Thyroid gland (tissue), 4 donors: Measurements from ENCODE around the gene PXT1. TPM values are rescaled to one million over a fixed set of nuclear protein-coding genes. Genes with fewer than 3 reads are reported as not detected.

Experiments
- DNase-seq, 2 donors: peaks; one replicate each; pipeline ENCODE4 v3.0.0-alpha.2; 2019
- H3K27ac ChIP-seq, 3 donors: fragments of 200-600 bp; sonication (generic); 1 replicate in 2 of 3; 2 replicates in 1 of 3; pipeline ENCODE4 v1.5.1; 2016 to 2019; ENCODE audit warnings: mild to moderate bottlenecking in 1 of 3, moderate library complexity in 1 of 3
- H3K27me3 ChIP-seq: fragments of 200-600 bp; sonication (generic); one replicate; pipeline ENCODE4 v1.5.1; 2019
- H3K36me3 ChIP-seq, 2 donors: fragments of 200-600 bp; sonication (generic); one replicate each; pipeline ENCODE4 v1.5.1; 2016 to 2019
- H3K4me1 ChIP-seq, 2 donors: fragments of 200-600 bp; sonication (generic); one replicate each; pipeline ENCODE4 v1.5.1; 2017 to 2019
- H3K4me3 ChIP-seq, 3 donors: fragments of 200-600 bp; sonication (generic); replicated peaks in 1 of 3; 1 replicate in 2 of 3; 2 replicates in 1 of 3; pipeline ENCODE4 v1.5.1; 2016; ENCODE audit warnings: mild to moderate bottlenecking in 1 of 3
- H3K9me3 ChIP-seq: fragments of 200-600 bp; sonication (generic); one replicate; pipeline ENCODE4 v1.5.1; 2017
- POLR2A ChIP-seq, 2 donors: fragments of 450-650 bp; IDR thresholded peaks; one replicate each; pipeline ENCODE4 v1.6.1; 2017; ENCODE audit warnings: antibody characterized with exemption in 2 of 2, mild to moderate bottlenecking in 2 of 2, moderate library complexity in 1 of 2
- WGBS, 2 donors: methylation state at CpG; one replicate each; pipeline ENCODE4 v1.1.5; 2017; 5-methylcytosine and 5-hydroxymethylcytosine counted together
- intact Hi-C: fragments of 100-400 bp; cut with DNase I; formaldehyde crosslinking; loops from one replicate; pipeline ENCODE4 v1.15.1; 2023
- small RNA-seq: library from RNA; depleted of rRNA; stranded (forward); fragments of <200 nt; gene quantifications from one replicate; pipeline ENCODE3, GENCODE V24; 2016
- total RNA-seq, 4 donors: library from RNA; depleted of rRNA; stranded (reverse); fragments of >200 nt; gene quantifications; one replicate each; pipeline ENCODE4 v1.2.3, GENCODE V29; 2016
- TF ChIP-seq, protein P1 (sequence below), 6 experiments: fragments of 200-600 bp in 3 of 6; fragments of 450-650 bp in 3 of 6; sonication (generic) in 3 of 6; IDR thresholded peaks; one replicate each; pipeline ENCODE4 v1.5.1; 2016 to 2019; ENCODE audit warnings: antibody characterized with exemption in 6 of 6, mild to moderate bottlenecking in 2 of 6, inconsistent platforms in 1 of 6, moderate library complexity in 1 of 6

PXT1 gene
- total RNA-seq, 4 donors from 2014 or later, result not detected

DNA sequence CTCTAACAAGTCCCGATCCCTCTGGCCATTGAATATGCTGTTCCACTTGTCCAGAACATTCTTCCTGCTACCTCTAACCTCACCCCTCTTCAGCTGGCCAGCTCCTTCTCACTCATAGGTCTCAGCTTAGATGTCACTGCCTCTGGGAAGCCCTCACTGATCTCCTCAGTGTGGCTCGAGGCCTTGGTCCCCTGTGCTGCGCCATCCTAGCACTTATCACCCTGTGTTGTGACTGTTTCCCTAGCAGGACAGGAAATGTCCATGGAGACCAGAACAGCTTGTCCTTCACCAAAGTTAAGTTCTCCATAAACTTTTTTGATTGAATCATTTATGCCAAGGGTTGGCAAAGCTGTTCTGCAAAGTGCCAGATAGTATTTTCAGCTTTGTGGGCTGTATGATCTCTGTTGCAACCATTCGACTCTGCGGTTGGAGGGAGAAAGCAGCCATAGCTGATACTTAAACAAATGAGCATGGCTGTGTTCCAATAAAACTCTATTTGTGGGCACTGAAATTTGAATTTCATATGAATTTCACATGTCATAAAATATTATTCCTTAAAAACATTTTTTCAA is 99.5 kb downstream of the PXT1 start:
- Histone ChIP-seq H3K27ac (no peak overlapping the region), H3K27me3 (no peaks in the 10 kb centered on the region), H3K4me1 (peaks cover 6 to 12% of the 10 kb centered on the region in 2 donors), H3K4me3 (no peak overlapping the region), H3K36me3 (no peaks in the 10 kb centered on the region), H3K9me3 (no peaks in the 10 kb centered on the region)
- TF ChIP-seq, protein P1, sequence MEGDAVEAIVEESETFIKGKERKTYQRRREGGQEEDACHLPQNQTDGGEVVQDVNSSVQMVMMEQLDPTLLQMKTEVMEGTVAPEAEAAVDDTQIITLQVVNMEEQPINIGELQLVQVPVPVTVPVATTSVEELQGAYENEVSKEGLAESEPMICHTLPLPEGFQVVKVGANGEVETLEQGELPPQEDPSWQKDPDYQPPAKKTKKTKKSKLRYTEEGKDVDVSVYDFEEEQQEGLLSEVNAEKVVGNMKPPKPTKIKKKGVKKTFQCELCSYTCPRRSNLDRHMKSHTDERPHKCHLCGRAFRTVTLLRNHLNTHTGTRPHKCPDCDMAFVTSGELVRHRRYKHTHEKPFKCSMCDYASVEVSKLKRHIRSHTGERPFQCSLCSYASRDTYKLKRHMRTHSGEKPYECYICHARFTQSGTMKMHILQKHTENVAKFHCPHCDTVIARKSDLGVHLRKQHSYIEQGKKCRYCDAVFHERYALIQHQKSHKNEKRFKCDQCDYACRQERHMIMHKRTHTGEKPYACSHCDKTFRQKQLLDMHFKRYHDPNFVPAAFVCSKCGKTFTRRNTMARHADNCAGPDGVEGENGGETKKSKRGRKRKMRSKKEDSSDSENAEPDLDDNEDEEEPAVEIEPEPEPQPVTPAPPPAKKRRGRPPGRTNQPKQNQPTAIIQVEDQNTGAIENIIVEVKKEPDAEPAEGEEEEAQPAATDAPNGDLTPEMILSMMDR (IDR thresholded peaks at IDR 0.05), result no peak
- TF ChIP-seq POLR2A (IDR thresholded peaks at IDR 0.05), result no peak
- WGBS, 2 donors, result 76 to 93% methylated on average over 5 of the region's 5 CpGs
- intact Hi-C loops, result no loop called here
- no peak for DNase-seq

DNA sequence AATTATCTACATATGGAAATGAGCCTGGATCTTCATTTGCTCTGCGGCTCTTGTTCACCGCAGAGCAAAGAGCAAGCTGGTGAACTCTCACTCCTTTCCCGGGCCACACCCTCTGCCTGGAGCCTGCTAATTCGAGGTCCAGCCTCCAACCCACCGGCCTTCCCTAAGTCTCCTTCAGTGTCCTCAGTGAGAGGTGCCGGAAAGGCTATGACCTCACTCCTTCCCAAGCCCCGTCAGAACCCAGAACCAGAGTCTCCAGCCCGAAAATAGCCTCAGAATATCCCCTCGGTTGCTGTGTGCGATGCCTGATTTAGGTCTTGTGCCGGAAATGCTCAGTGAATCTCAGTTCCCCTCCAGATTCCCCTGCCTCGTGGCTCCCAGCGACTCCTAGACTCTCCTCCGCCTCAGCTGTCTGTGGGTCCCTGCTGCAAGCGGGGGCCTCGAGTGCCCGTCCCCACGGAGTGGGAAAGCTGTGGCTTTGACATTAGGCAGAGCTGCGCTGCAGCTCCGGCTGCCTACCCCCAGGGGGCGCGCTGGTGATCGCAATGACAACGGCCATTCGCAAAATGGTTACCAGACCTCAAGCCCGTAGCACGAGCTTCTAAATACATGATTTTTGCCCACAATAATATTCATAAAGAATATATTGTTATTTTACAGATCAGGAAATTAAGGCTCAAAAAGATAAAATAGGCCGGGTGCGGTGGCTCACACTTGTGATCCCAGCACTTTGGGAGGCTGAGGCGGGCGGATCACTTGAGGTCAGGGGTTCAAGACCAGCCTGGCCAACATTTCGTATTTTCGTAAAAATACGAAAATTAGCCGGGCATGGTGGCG is 101.8 kb downstream of the PXT1 start:
- Histone ChIP-seq H3K27me3 (no peaks in the 10 kb centered on the region), H3K4me1 (peaks cover 5 to 6% of the 10 kb centered on the region in 2 donors), H3K27ac (peak overlapping the region in 1 of 3 donors; percentile 36), H3K9me3 (no peaks in the 10 kb centered on the region), H3K4me3 (peak overlapping the region in 1 of 3 donors; percentile 13), H3K36me3 (no peaks in the 10 kb centered on the region)
- intact Hi-C loops, result no loop called here
- peak; percentile 71 to 72 for DNase-seq
- 25 to 31% methylated on average over 26 to 31 of the region's 36 CpGs for WGBS, 2 donors
- TF ChIP-seq POLR2A (IDR thresholded peaks at IDR 0.05), result no peak
- TF ChIP-seq, protein P1 (IDR thresholded peaks at IDR 0.05), result peak; percentile 78 to 98 (median 87)

Small RNA genes within 50 kb of the gene (small RNA-seq; reads per million reads assigned to genes)
- not detected for gene RN7SL502P

Other genes starting within 250 kb of the PXT1 start
- 10 to 100 TPM; 21.5 to 55.1 (median 35.3) TPM for gene BRPF3, start 246.1 kb downstream of the PXT1 start, total RNA-seq
- gene PNPLA1, start 172.8 kb downstream of the PXT1 start, total RNA-seq, result under 1 TPM in 1 of 4 donors, not detected in 3; 0.11 TPM
- not detected for gene BNIP5, start 106.0 kb downstream of the PXT1 start, total RNA-seq
- gene ETV7, start 55.2 kb downstream of the PXT1 start, total RNA-seq, result 1 to 10 TPM in 1 of 4 donors, not detected in 3; 1.4 TPM
- 10 to 100 TPM; 32.4 to 55.3 (median 37.2) TPM for gene KCTD20, start 146 bp upstream of the PXT1 start, total RNA-seq
- 10 to 100 TPM; 11.9 to 21.9 (median 14.1) TPM for gene STK38, start 104.6 kb upstream of the PXT1 start, total RNA-seq
- gene SRSF3, start 151.5 kb upstream of the PXT1 start, total RNA-seq, result 100 to 1,000 TPM; 120 to 287 (median 144) TPM
- 10 to 100 TPM; 41.0 to 64.5 (median 61.8) TPM for gene CDKN1A, start 235.9 kb upstream of the PXT1 start, total RNA-seq